RWPE2 (cell line): ENCODE data around the gene RTCA.

Experiments used
- ATAC-seq: fragments of 200-7000 bp; cut with Tn5 transposase; 3 replicates; pipeline ENCODE4 v1.9.1; 2021; ENCODE audit warnings: low read depth
- DNase-seq: peaks from one replicate; pipeline ENCODE4 v3.0.0-alpha.2; 2020; ENCODE audit warnings: low spot score
- H3K27ac ChIP-seq: fragments of 450-650 bp; 2 replicates; pipeline ENCODE4 v1.5.1; 2017; ENCODE audit warnings: mild to moderate bottlenecking; ENCODE audit not compliant: poor library complexity, severe bottlenecking
- H3K27me3 ChIP-seq: fragments of 250-450 bp; sonication (Bioruptor Pico); 2 replicates; pipeline ENCODE4 v1.5.1; 2021; ENCODE audit warnings: mild to moderate bottlenecking, moderate library complexity; ENCODE audit not compliant: insufficient read depth, poor library complexity, severe bottlenecking
- H3K36me3 ChIP-seq: fragments of 250-450 bp; sonication (Bioruptor Pico); 2 replicates; pipeline ENCODE4 v1.5.1; 2020; ENCODE audit warnings: low read depth, mild to moderate bottlenecking, moderate library complexity
- H3K4me1 ChIP-seq: fragments of 250-450 bp; sonication (Bioruptor Pico); 2 replicates; pipeline ENCODE4 v1.5.1; 2021; ENCODE audit warnings: mild to moderate bottlenecking, moderate library complexity; ENCODE audit not compliant: insufficient read depth, poor library complexity, severe bottlenecking
- H3K4me3 ChIP-seq: fragments of 250-450 bp; sonication (Bioruptor Pico); 2 replicates; pipeline ENCODE4 v1.5.1; 2021; ENCODE audit warnings: mild to moderate bottlenecking, moderate library complexity; ENCODE audit not compliant: severe bottlenecking
- H3K9me3 ChIP-seq: fragments of 250-450 bp; sonication (Bioruptor Pico); 2 replicates; pipeline ENCODE4 v1.5.1; 2021; ENCODE audit warnings: mild to moderate bottlenecking, moderate library complexity; ENCODE audit not compliant: severe bottlenecking
- CTCF ChIP-seq: fragments of 450-650 bp; IDR thresholded peaks from one replicate; pipeline ENCODE4 v1.5.1; 2017; ENCODE audit warnings: mild to moderate bottlenecking, moderate library complexity; ENCODE audit not compliant: poor library complexity, severe bottlenecking

Gene RTCA

GRCh38 chr1:100308777-100309176, 42.8 kb downstream of the RTCA start:
- H3K9me3 ChIP-seq, result no peaks in the 10 kb centered on the region
- no peaks in the 10 kb centered on the region for H3K27me3 ChIP-seq
- H3K27ac ChIP-seq, result no peak overlapping the region
- no peak overlapping the region for H3K4me3 ChIP-seq
- H3K4me1 ChIP-seq, result peaks cover 5% of the 10 kb centered on the region
- DNase-seq (no peak), ATAC-seq (peak; percentile 44; the same call in 1 of the 3 replicates)
- TF ChIP-seq CTCF, result no peak
- H3K36me3 ChIP-seq, result no peaks in the 10 kb centered on the region

GRCh38 chr1:100309863-100310262, 43.8 kb downstream of the RTCA start:
- ATAC-seq (no peak), DNase-seq (no peak)
- H3K4me3 ChIP-seq, result no peak overlapping the region
- no peaks in the 10 kb centered on the region for H3K36me3 ChIP-seq
- H3K27ac ChIP-seq, result no peak overlapping the region
- peaks cover 5% of the 10 kb centered on the region for H3K4me1 ChIP-seq
- no peak for TF ChIP-seq CTCF
- H3K27me3 ChIP-seq, result no peaks in the 10 kb centered on the region
- H3K9me3 ChIP-seq, result no peaks in the 10 kb centered on the region

GRCh38 chr1:100313382-100313781, 47.4 kb downstream of the RTCA start:
- H3K4me1 ChIP-seq, result peaks cover 5% of the 10 kb centered on the region
- ATAC-seq, result peak; percentile 52; the same call in 2 of the 3 replicates
- no peak overlapping the region for H3K27ac ChIP-seq
- no peaks in the 10 kb centered on the region for H3K27me3 ChIP-seq
- TF ChIP-seq CTCF, result no peak
- DNase-seq, result no peak
- no peaks in the 10 kb centered on the region for H3K9me3 ChIP-seq
- H3K4me3 ChIP-seq, result no peak overlapping the region
- no peaks in the 10 kb centered on the region for H3K36me3 ChIP-seq

GRCh38 chr1:100316622-100317021, 50.6 kb downstream of the RTCA start:
- ATAC-seq (no peak), DNase-seq (no peak)
- Histone ChIP-seq H3K4me3 (no peak overlapping the region), H3K27me3 (no peaks in the 10 kb centered on the region), H3K9me3 (no peaks in the 10 kb centered on the region), H3K36me3 (no peaks in the 10 kb centered on the region), H3K27ac (no peak overlapping the region), H3K4me1 (no peaks in the 10 kb centered on the region)
- no peak for TF ChIP-seq CTCF

GRCh38 chr1:100320311-100321099, 54.5 kb downstream of the RTCA start:
- no peak for TF ChIP-seq CTCF
- peaks cover 11% of the 10 kb centered on the region for H3K4me1 ChIP-seq
- no peak overlapping the region for H3K27ac ChIP-seq

More at GRCh38 chr1:100320311-100321099, 54.5 kb downstream of the RTCA start:
- DNase-seq, result no peak
- no peak for ATAC-seq
- Histone ChIP-seq H3K4me3 (no peak overlapping the region), H3K36me3 (no peaks in the 10 kb centered on the region), H3K9me3 (no peaks in the 10 kb centered on the region), H3K27me3 (no peaks in the 10 kb centered on the region)
